BJ (cell line): ENCODE results near the gene ATRNL1. TPM values are rescaled to one million over a fixed set of nuclear protein-coding genes. Genes with fewer than 3 reads are reported as not detected.

Experiments used
- CTCF ChIA-PET: fragments of 350-600 bp; formaldehyde crosslinking; extraction: SDS; loops from one replicate; lab custom pipeline; 2021; ENCODE audit warnings: antibody characterized with exemption, inconsistent platforms; lab: Yijun Ruan, JAX
- POLR2A ChIA-PET: fragments of 300-600 bp; sonication (Branson Sonifier 250); formaldehyde crosslinking; extraction: SDS; loops from one replicate; lab custom pipeline; 2021; ENCODE audit warnings: antibody characterized with exemption; lab: Charles Lee
- DNase-seq: peaks from one replicate; pipeline ENCODE4 v3.0.0-alpha.2; 2011; ENCODE audit warnings: low read depth
- H3K27me3 ChIP-seq: 2 replicates; pipeline ENCODE4 v1.6.0; 2011; ENCODE audit warnings: low read length; ENCODE audit not compliant: control insufficient read depth, insufficient read depth
- H3K36me3 ChIP-seq: 2 replicates; pipeline ENCODE4 v1.5.1; 2011; ENCODE audit warnings: low read length; ENCODE audit not compliant: control insufficient read depth, insufficient read depth
- H3K4me3 ChIP-seq: 2 replicates; pipeline ENCODE4 v1.5.1; 2011; ENCODE audit warnings: low read depth, mild to moderate bottlenecking, control low read depth, low read length
- polyA plus RNA-seq: library from polyadenylated mRNA; depleted of rRNA; stranded (reverse); fragments of >200 nt; gene quantifications from 2 replicates; pipeline ENCODE4 v1.2.3, GENCODE V29; 2011
- TF ChIP-seq, protein P1 (sequence below): IDR thresholded peaks from 2 replicates; pipeline ENCODE4 v1.5.1; 2011; ENCODE audit warnings: low read depth, mild to moderate bottlenecking, control low read depth, inconsistent platforms, low read length, moderate library complexity; ENCODE audit not compliant: insufficient read depth

Gene ATRNL1
- polyA plus RNA-seq, 1 experiment = not detected

- ChIA-PET CTCF (no interaction called here), POLR2A (no interaction called here)
- Histone ChIP-seq H3K36me3 (no peaks in the 10 kb centered on the region), H3K27me3 (peaks cover 2% of the 10 kb centered on the region; the same call in 1 of the 2 replicates), H3K4me3 (no peak overlapping the region)
- no peak for DNase-seq
- TF ChIP-seq, protein P1, sequence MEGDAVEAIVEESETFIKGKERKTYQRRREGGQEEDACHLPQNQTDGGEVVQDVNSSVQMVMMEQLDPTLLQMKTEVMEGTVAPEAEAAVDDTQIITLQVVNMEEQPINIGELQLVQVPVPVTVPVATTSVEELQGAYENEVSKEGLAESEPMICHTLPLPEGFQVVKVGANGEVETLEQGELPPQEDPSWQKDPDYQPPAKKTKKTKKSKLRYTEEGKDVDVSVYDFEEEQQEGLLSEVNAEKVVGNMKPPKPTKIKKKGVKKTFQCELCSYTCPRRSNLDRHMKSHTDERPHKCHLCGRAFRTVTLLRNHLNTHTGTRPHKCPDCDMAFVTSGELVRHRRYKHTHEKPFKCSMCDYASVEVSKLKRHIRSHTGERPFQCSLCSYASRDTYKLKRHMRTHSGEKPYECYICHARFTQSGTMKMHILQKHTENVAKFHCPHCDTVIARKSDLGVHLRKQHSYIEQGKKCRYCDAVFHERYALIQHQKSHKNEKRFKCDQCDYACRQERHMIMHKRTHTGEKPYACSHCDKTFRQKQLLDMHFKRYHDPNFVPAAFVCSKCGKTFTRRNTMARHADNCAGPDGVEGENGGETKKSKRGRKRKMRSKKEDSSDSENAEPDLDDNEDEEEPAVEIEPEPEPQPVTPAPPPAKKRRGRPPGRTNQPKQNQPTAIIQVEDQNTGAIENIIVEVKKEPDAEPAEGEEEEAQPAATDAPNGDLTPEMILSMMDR = no peak
Observed at GRCh38 chr10:115974816-115975430, 881.8 kb downstream of the ATRNL1 start.

DNA sequence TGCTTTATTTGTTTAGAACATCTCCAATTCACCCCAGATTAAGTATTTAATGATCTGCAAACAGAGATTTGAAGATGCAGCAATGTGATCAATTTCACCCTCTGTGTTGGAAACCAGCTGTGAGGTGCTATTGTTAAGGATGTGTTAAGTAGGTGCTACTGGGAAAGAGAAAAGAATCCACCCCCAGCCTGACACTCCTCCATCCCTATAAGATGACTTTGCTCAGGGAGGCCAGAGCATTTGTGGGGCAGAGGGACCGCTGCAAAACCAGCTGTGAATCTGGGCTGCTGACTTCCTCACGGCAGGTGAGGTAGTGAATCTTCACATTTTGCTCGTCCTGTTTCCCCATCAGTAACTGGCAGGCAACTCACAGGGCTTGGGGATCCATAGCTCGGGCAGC is 882.3 kb downstream of the ATRNL1 start:
- TF ChIP-seq, protein P1 = no peak
- POLR2A ChIA-PET = no interaction called here

DNA sequence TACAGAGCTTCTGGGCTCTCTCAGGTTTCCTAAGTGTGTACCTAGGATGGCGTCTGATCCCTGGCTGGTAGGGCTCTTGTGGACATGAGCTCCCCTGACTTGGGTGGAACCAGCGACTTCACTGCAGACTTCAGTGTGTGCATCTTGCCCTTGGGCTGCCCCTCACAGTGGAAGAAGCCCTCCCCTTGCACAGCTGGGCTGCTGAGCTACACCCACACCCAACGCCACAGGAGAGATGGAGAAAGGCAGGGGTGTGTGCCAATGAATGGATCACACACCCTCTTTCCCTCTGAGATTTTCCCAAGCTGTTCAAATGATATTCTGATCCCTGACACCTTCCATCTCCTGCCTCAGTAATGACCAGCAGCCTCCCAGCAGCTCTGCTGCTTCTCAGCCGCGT is 883.2 kb downstream of the ATRNL1 start:
- ChIA-PET CTCF (interaction anchor here (0.7 kb wide), 1 partner anchor 311 kb away, joined by 3 read pairs; no protein-coding TSS in a partner anchor), POLR2A (no interaction called here)
- TF ChIP-seq, protein P1 = no peak

More for the DNA sequence above, 882.3 kb downstream of the ATRNL1 start:
- Histone ChIP-seq H3K27me3 (peaks cover 2% of the 10 kb centered on the region; the same call in 1 of the 2 replicates), H3K4me3 (no peak overlapping the region), H3K36me3 (no peaks in the 10 kb centered on the region)
- CTCF ChIA-PET = interaction anchor here (0.7 kb wide), 1 partner anchor 312 kb away, joined by 3 read pairs; no protein-coding TSS in a partner anchor
- DNase-seq = no peak

GRCh38 chr10:115977855-115978254 is 884.7 kb downstream of the ATRNL1 start:
- Histone ChIP-seq H3K36me3 (no peaks in the 10 kb centered on the region), H3K27me3 (peaks cover 2% of the 10 kb centered on the region; the same call in 1 of the 2 replicates), H3K4me3 (no peak overlapping the region)
- ChIA-PET POLR2A (no interaction called here), CTCF (interaction anchor here (1.2 kb wide), 1 partner anchor 9 kb away, joined by 3 read pairs; no protein-coding TSS in a partner anchor)
- DNase-seq = no peak
- TF ChIP-seq, protein P1 = no peak

More for the DNA sequence above, 883.2 kb downstream of the ATRNL1 start:
- H3K4me3 ChIP-seq = no peak overlapping the region
- H3K27me3 ChIP-seq = peaks cover 2% of the 10 kb centered on the region; the same call in 1 of the 2 replicates
- no peak for DNase-seq
- H3K36me3 ChIP-seq = no peaks in the 10 kb centered on the region

DNA sequence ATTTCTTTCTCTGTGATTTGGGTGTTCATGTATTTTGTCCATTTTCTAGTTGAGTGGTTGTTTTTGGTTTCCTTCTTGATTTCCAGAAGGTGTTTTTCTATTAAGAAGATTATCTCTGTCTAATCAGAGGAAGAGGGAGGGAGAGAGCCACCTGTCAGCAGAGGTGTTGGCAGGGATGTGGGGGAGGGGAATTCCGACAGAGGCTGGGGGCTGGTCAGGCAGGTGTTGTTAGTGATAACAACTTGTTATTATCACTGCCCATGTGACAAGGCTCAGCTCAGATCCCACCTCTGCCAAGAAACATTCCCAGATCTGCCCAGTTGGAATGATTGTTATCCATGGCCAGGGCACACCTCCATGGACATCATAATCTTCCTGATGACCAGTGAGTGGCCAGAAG is 886.4 kb downstream of the ATRNL1 start:
- ChIA-PET CTCF (interaction anchor here (0.9 kb wide), 1 partner anchor 31 kb away, joined by 4 read pairs; no protein-coding TSS in a partner anchor), POLR2A (no interaction called here)
- DNase-seq = no peak
- H3K4me3 ChIP-seq = no peak overlapping the region
- TF ChIP-seq, protein P1 = no peak
- H3K36me3 ChIP-seq = no peaks in the 10 kb centered on the region
- H3K27me3 ChIP-seq = peaks cover 2% of the 10 kb centered on the region; the same call in 1 of the 2 replicates
